Measurements from ENCODE around the gene DIP2C. TPM values are rescaled to one million over a fixed set of nuclear protein-coding genes. Genes with fewer than 3 reads are reported as not detected.
A peak's percentile ranks its signal among the peaks of the same experiment; 100 is the strongest.

Gene DIP2C
- total and polyA plus RNA-seq, 2 donors: 21.0 to 24.3 TPM

- Histone ChIP-seq H3K4me3 (ENCODE audit: low read depth, low read length) (no peak overlapping the region), H3K27ac (ENCODE audit: low read depth) (no peak overlapping the region), H3K36me3 (ENCODE audit: insufficient read depth) (peaks cover 2% of the 10 kb centered on the region), H3K4me1 (ENCODE audit: insufficient read depth) (no peaks in the 10 kb centered on the region)
- DNase-seq (ENCODE audit: extremely low spot score): no peak
- WGBS: 87% methylated on average over 3 of the region's 3 CpGs
Measured at GRCh38 chr10:232061-232460, 457.4 kb downstream of the DIP2C start.

GRCh38 chr10:230758-231157 is 458.7 kb downstream of the DIP2C start:
- no peak overlapping the region for H3K27ac ChIP-seq (ENCODE audit: low read depth)
- no peak overlapping the region for H3K4me3 ChIP-seq (ENCODE audit: low read depth, low read length)
- H3K4me1 ChIP-seq (ENCODE audit: insufficient read depth): no peaks in the 10 kb centered on the region
- H3K36me3 ChIP-seq (ENCODE audit: insufficient read depth): peaks cover 2% of the 10 kb centered on the region
- no peak for DNase-seq (ENCODE audit: extremely low spot score)
- WGBS: 91% methylated on average over 9 of the region's 9 CpGs

GRCh38 chr10:228366-228765 is 461.1 kb downstream of the DIP2C start:
- H3K4me1 ChIP-seq (ENCODE audit: insufficient read depth): no peaks in the 10 kb centered on the region
- peaks cover 2% of the 10 kb centered on the region for H3K36me3 ChIP-seq (ENCODE audit: insufficient read depth)
- no peak for DNase-seq (ENCODE audit: extremely low spot score)
- H3K27ac ChIP-seq (ENCODE audit: low read depth): no peak overlapping the region
- 90% methylated on average over 6 of the region's 6 CpGs for WGBS
- H3K4me3 ChIP-seq (ENCODE audit: low read depth, low read length): no peak overlapping the region

GRCh38 chr10:227014-227413 is 462.5 kb downstream of the DIP2C start:
- Histone ChIP-seq H3K36me3 (ENCODE audit: insufficient read depth) (peaks cover 2% of the 10 kb centered on the region), H3K27ac (ENCODE audit: low read depth) (no peak overlapping the region), H3K4me1 (ENCODE audit: insufficient read depth) (no peaks in the 10 kb centered on the region), H3K4me3 (ENCODE audit: low read depth, low read length) (no peak overlapping the region)
- WGBS: 67% methylated on average over 2 of the region's 2 CpGs
- no peak for DNase-seq (ENCODE audit: extremely low spot score)

GRCh38 chr10:226018-226417 is 463.4 kb downstream of the DIP2C start:
- H3K27ac ChIP-seq (ENCODE audit: low read depth): no peak overlapping the region
- H3K4me3 ChIP-seq (ENCODE audit: low read depth, low read length): no peak overlapping the region
- H3K4me1 ChIP-seq (ENCODE audit: insufficient read depth): no peaks in the 10 kb centered on the region
- no peak for DNase-seq (ENCODE audit: extremely low spot score)
- peaks cover 2% of the 10 kb centered on the region for H3K36me3 ChIP-seq (ENCODE audit: insufficient read depth)
- 84% methylated on average over 2 of the region's 2 CpGs for WGBS

GRCh38 chr10:224571-224970 is 464.9 kb downstream of the DIP2C start:
- WGBS: 84% methylated on average over 3 of the region's 3 CpGs
- no peak for DNase-seq (ENCODE audit: extremely low spot score)
- no peak overlapping the region for H3K4me3 ChIP-seq (ENCODE audit: low read depth, low read length)
- H3K27ac ChIP-seq (ENCODE audit: low read depth): no peak overlapping the region
- no peaks in the 10 kb centered on the region for H3K4me1 ChIP-seq (ENCODE audit: insufficient read depth)
- H3K36me3 ChIP-seq (ENCODE audit: insufficient read depth): peaks cover 2% of the 10 kb centered on the region

Small RNA genes within 50 kb of the gene (small RNA-seq; reads per million reads assigned to genes)
- gene MIR5699: 0.59 reads per million, percentile 55 among the genes with 10 or more reads in this experiment
- not detected for gene RN7SL754P
- not detected for gene RNA5SP298

Other genes starting within 250 kb of the DIP2C start
- 28.4 TPM for gene LARP4B, start 242.0 kb upstream of the DIP2C start, total RNA-seq
- gene LARP4B, start 242.0 kb upstream of the DIP2C start, polyA plus RNA-seq: 19.1 TPM

Measured in urinary bladder (tissue), 4 donors.